Right lobe of liver (tissue), 6 donors: ENCODE measurements around the gene CCDC30. TPM values are rescaled to one million over a fixed set of nuclear protein-coding genes. Genes with fewer than 3 reads are reported as not detected.

Source experiments
- ATAC-seq, 4 donors: fragments of 200-7000 bp; cut with Tn5 transposase; one replicate each; pipeline ENCODE4 v1.9.1; 2020; ENCODE audit warnings: mild to moderate bottlenecking in 4 of 4, moderate library complexity in 4 of 4
- DNase-seq, 3 donors: peaks; one replicate each; pipeline ENCODE4 v3.0.0-alpha.2; 2020
- H3K27ac ChIP-seq, 3 donors: fragments of 200-600 bp; one replicate each; pipeline ENCODE4 v1.8.0; 2022
- H3K27me3 ChIP-seq, 2 donors: fragments of 200-600 bp; one replicate each; pipeline ENCODE4 v1.8.0; 2022
- H3K36me3 ChIP-seq, 4 donors: fragments of 200-600 bp; sonication (generic) in 1 of 4; one replicate each; pipeline versions ENCODE4 v1.5.1 to v1.8.0; 2017 to 2022; ENCODE audit warnings: control low read depth in 1 of 4
- H3K4me1 ChIP-seq, 4 donors: fragments of 200-600 bp; sonication (generic) in 1 of 4; one replicate each; pipeline versions ENCODE4 v1.5.1 to v1.8.0; 2017 to 2022; ENCODE audit warnings: control low read depth in 1 of 4
- H3K4me3 ChIP-seq, 3 donors: fragments of 200-600 bp; one replicate each; pipeline ENCODE4 v1.8.0; 2022
- H3K9me3 ChIP-seq, 4 donors: fragments of 200-600 bp; sonication (generic) in 1 of 4; one replicate each; pipeline versions ENCODE4 v1.5.1 to v1.8.0; 2017 to 2022; ENCODE audit warnings: control low read depth in 1 of 4
- POLR2A ChIP-seq: fragments of 450-650 bp; IDR thresholded peaks from one replicate; pipeline ENCODE4 v1.6.1; 2017; ENCODE audit warnings: antibody characterized with exemption, mild to moderate bottlenecking
- WGBS: methylation state at CpG from one replicate; pipeline ENCODE4 v1.1.6; 2018; ENCODE audit warnings: low coverage, low lambda C conversion rate; ENCODE audit not compliant: insufficient coverage; ENCODE audit errors: missing lambda C conversion rate; 5-methylcytosine and 5-hydroxymethylcytosine counted together
- intact Hi-C, 2 donors: fragments of 100-400 bp; cut with DNase I; formaldehyde crosslinking; loops; one replicate each; pipeline versions ENCODE4 v1.11.2 to v1.14.1; 2022
- total RNA-seq, 6 experiments: library from RNA; depleted of rRNA in 2 of 6; stranded (reverse); fragments of >200 nt in 2 of 6; fragmentation: NEBNext Ultra II Directional in 3 of 6; extraction: Animal tissue kit (Norgen Biotek cat#: 25700) in 3 of 6; gene quantifications; one replicate each; pipeline versions ENCODE4 v1.1.0 to v1.2.4, GENCODE V29; 2016 to 2023
- TF ChIP-seq, protein P1 (sequence below), 4 donors: fragments of 200-600 bp in 3 of 4; fragments of 450-650 bp in 1 of 4; IDR thresholded peaks; one replicate each; pipeline versions ENCODE4 v1.5.1 to v1.8.0; 2016 to 2022; ENCODE audit warnings: antibody characterized with exemption in 4 of 4, mild to moderate bottlenecking in 2 of 4
- donor health status: DM: no; HTN: yes; CAD: no.
- donor health status: DM: no; HTN: no; CAD: no.
- donor health status: DM: no; HTN: no; CAD: no.
- donor health status: DM: no; HTN: yes; CAD: no.
- donor health status: DM: no; HTN: yes; CAD: no.

The CCDC30 gene
- total RNA-seq, 6 experiments from 2014 or later, result 0.37 to 1.4 (median 1.0) TPM

DNA sequence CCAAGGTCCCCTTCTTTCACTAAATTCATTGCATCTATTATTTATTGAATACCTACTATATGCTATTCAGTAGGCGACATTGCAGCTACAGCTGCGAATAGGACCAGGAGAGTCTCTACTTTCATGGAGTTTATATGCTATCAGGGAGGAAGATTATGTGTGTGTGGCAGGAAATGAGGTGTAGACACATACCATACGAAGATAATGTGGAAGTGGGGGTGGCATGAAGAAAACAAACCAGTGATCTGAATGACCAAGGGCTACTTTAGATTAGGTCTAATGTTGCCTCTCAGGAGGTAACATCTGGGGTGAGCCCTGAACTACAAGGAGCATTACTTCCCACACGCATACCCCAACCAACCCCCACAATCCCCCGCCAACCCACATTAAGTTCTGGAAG, 194.1 kb downstream of the CCDC30 start:
- H3K9me3 ChIP-seq, result no peaks in the 10 kb centered on the region
- peaks cover 0 to 5% (median 0%) of the 10 kb centered on the region in 4 donors for H3K36me3 ChIP-seq
- peaks cover 0 to 12% (median 2%) of the 10 kb centered on the region in 4 donors for H3K4me1 ChIP-seq
- intact Hi-C loops, result no loop called here
- TF ChIP-seq, protein P1, sequence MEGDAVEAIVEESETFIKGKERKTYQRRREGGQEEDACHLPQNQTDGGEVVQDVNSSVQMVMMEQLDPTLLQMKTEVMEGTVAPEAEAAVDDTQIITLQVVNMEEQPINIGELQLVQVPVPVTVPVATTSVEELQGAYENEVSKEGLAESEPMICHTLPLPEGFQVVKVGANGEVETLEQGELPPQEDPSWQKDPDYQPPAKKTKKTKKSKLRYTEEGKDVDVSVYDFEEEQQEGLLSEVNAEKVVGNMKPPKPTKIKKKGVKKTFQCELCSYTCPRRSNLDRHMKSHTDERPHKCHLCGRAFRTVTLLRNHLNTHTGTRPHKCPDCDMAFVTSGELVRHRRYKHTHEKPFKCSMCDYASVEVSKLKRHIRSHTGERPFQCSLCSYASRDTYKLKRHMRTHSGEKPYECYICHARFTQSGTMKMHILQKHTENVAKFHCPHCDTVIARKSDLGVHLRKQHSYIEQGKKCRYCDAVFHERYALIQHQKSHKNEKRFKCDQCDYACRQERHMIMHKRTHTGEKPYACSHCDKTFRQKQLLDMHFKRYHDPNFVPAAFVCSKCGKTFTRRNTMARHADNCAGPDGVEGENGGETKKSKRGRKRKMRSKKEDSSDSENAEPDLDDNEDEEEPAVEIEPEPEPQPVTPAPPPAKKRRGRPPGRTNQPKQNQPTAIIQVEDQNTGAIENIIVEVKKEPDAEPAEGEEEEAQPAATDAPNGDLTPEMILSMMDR (IDR thresholded peaks at IDR 0.05), result no peak
- no peak for TF ChIP-seq POLR2A
- no peak for ATAC-seq
- H3K27me3 ChIP-seq, result no peaks in the 10 kb centered on the region
- peak overlapping the region in 1 of 3 donors; percentile 89 for H3K4me3 ChIP-seq
- no peak for DNase-seq
- no peak overlapping the region for H3K27ac ChIP-seq
- 77% methylated on average over 4 of the region's 5 CpGs for WGBS

DNA sequence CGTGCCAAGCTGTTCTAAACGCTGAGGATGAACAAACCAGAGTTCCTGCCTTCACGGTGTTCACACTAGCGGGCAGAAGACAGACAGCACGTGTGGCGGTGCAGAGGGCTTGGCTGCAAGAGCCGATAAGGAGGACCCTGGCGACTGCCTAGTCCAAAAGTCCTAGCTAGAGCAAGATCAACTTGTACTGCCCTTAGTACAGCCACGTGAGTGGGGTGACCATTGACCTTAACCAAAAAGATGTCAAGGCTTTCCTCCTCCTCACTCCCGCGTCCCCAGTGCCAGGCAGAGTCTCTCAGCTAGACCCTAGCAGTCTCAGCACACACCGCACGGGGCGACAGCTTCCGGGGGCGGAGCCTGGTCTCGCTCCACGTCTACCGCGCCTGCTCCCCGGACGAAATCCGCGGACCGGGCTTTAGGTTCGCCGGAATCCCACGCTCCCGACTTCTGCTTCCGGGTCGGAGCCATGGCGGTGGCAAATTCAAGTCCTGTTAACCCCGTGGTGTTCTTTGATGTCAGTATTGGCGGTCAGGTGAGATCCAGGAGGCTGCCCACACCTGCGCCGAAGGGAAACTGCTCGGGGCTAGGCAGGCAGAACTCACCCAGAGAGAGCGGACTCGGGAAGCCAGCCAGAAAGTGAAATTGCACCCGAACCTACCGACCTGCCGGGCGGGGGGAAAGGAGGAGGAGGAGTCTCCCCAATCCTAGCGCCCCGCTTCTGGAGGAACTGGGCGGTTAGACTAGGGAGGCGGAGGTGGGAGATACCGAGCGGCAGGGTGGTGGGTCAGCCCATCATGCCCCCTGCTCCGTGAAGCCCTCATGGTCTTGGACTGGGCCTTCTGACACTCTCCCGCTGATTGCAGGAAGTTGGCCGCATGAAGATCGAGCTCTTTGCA, 195.1 kb downstream of the CCDC30 start, which contains the start of gene PPIH:
Gene PPIH (plus strand): TSS at position 443 of the 896 bp plus-strand sequence. CDS start 24 bp downstream, at position 467.
- DNase-seq (peak; percentile 95 to 97 (median 97)), ATAC-seq (peak; percentile 100)
- TF ChIP-seq POLR2A, result peak; percentile 64
- TF ChIP-seq, protein P1 (IDR thresholded peaks at IDR 0.05), result peak in 3 of 4 donors; percentile 28 to 33 (median 28)
- intact Hi-C loops, result no loop called here
- peaks cover 0 to 12% (median 2%) of the 10 kb centered on the region in 4 donors for H3K4me1 ChIP-seq
- H3K27me3 ChIP-seq, result no peaks in the 10 kb centered on the region
- H3K36me3 ChIP-seq, result peaks cover 0 to 5% (median 0%) of the 10 kb centered on the region in 4 donors
- WGBS, result 0% methylated on average over 11 of the region's 53 CpGs
- H3K9me3 ChIP-seq, result no peaks in the 10 kb centered on the region
- H3K4me3 ChIP-seq, result peak within 1 kb of the TSS; percentile 81 to 89 (median 84)
- H3K27ac ChIP-seq, result peak within 1 kb of the TSS; percentile 65 to 80 (median 78)

DNA sequence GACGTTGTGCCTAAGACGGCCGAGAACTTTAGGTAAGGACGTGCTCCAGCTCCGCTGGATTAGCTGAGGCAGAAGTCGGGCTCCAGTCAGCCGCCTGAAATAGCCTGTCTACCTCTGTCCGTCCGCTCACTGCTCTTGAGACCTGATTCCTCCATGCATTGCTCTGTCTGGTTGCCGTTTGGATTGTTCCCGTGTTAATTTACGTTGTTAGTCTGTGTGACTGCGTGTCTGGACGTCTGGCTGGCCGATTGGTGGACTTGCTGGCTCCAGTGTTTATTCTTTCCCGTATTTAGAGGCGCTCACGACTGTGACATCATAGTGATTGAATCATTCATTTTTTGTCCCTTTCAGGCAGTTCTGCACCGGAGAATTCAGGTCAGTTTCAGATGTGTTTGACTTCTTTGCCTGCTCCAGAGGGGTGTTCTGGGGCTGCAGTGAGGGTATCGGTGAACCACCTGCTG, 195.8 kb downstream of the CCDC30 start:
- 8% methylated on average over 15 of the region's 20 CpGs for WGBS
- Histone ChIP-seq H3K4me1 (peaks cover 0 to 12% (median 2%) of the 10 kb centered on the region in 4 donors), H3K27me3 (no peaks in the 10 kb centered on the region), H3K9me3 (no peaks in the 10 kb centered on the region), H3K4me3 (peak overlapping the region; percentile 81 to 89 (median 84)), H3K27ac (no peak overlapping the region), H3K36me3 (peaks cover 0 to 10% (median 0%) of the 10 kb centered on the region in 4 donors)
- ATAC-seq (no peak), DNase-seq (no peak)
- intact Hi-C loops, result no loop called here
- TF ChIP-seq, protein P1 (IDR thresholded peaks at IDR 0.05), result no peak
- TF ChIP-seq POLR2A, result no peak

DNA sequence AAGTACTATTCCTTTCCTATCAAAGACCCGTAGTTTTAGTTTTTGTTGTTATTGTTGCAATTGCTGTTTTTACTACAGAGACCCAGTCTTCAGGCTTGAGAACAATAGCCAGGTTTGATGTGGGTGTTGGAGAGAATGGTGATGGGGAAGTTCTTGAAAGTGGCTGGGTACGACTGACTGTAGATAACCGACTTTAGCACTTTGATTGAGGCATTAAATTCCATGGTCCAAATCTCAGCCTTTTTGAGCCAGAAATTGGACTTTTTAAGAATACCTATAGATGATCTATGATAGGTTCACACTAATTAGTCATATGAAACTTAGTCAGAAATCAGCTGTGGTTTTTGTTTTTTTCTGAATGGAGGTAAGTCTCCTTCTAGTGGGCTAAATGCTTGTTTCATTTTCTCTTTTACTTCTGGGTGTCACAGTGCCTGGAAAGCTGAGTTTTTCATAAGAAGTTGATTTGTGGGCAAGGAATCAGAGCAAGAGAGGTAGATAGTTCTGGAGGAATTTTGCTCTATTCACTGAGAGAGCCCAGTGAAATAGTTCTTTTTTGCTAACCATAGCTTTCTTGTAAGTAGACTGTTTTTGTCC, 197.9 kb downstream of the CCDC30 start:
- Histone ChIP-seq H3K4me1 (peaks cover 0 to 12% (median 2%) of the 10 kb centered on the region in 4 donors), H3K4me3 (no peak overlapping the region), H3K9me3 (no peaks in the 10 kb centered on the region), H3K27me3 (no peaks in the 10 kb centered on the region), H3K27ac (no peak overlapping the region), H3K36me3 (peaks cover 0 to 27% (median 10%) of the 10 kb centered on the region in 4 donors)
- no peak for ATAC-seq
- no peak for DNase-seq
- TF ChIP-seq, protein P1 (IDR thresholded peaks at IDR 0.05), result no peak
- no peak for TF ChIP-seq POLR2A
- intact Hi-C loops, result no loop called here
- 59% methylated on average over 3 of the region's 3 CpGs for WGBS
